Measurements from ENCODE around the gene EIF3B.
"Not testable (repeated sequence)": the region's sequence is repeated elsewhere in the genome, so short reads cannot be mapped to it uniquely, and the experiment has no call there.

The EIF3B gene

GRCh38 chr7:2354186-2354938 is at the start of gene EIF3B:
Gene EIF3B, plus strand, starts transcription at chr7:2354827. Its CDS starts 95 bp downstream, at chr7:2354922.
- H3K27ac Mint-ChIP-seq = peak within 1 kb of the TSS; percentile 100
- peak within 1 kb of the TSS; percentile 92 for H3K4me3 Mint-ChIP-seq
- H3K9me3 Mint-ChIP-seq = no peaks in the 10 kb centered on the region
- peaks cover 7% of the 10 kb centered on the region for H3K4me1 Mint-ChIP-seq
- ATAC-seq (ENCODE audit: low read depth) = peak; percentile 86
- H3K36me3 Mint-ChIP-seq = peaks cover 3% of the 10 kb centered on the region
- peak; percentile 91 to 92 for DNase-seq (ENCODE audit: low spot score in 2 of 2)
- H3K27me3 Mint-ChIP-seq = no peaks in the 10 kb centered on the region

DNA sequence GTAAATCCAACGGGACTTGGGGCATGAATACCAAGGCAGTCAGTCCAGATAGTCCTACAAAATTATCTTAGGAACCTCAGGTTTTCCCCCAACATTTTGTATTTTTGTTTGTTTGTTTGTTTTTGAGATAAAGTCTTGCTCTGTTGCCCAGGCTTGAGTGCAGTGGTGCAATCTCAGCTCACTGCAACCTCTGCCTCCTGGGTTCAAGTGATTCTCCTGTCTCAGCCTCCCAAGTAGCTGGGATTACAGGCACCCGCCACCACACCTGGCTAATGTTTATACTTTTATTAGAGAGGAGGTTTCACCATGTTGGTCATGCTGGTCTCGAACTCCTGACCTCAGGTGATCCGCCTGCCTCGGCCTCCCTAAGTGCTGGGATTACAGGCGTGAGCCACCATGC is 49.4 kb upstream of the EIF3B start:
- not testable (repeated sequence) for H3K4me3 Mint-ChIP-seq; H3K27ac Mint-ChIP-seq; H3K9me3 Mint-ChIP-seq; H3K27me3 Mint-ChIP-seq; DNase-seq (ENCODE audit: low spot score in 2 of 2); ATAC-seq (ENCODE audit: low read depth); H3K36me3 Mint-ChIP-seq
- H3K4me1 Mint-ChIP-seq = peaks cover 34% of the 10 kb centered on the region

DNA sequence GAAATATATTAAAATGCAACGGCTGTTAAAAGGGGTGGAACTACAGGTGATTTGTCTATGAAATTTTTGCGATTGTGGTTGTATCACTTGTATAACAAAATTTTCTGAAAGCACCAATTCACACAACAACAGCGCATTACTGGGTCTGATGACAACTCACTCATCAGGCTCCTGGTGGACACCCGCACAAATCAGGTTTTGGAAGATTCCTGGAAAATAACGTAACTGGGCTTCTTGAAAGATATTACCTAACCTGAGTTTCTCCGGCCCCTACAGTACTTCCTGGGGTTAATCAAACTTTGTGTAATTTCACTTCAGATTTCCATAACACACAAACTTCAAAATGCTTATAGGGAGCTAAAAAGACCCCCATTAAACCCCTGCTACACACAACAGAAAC is 47.9 kb upstream of the EIF3B start:
- no peak for DNase-seq (ENCODE audit: low spot score in 2 of 2)
- H3K27me3 Mint-ChIP-seq = no peaks in the 10 kb centered on the region
- peak overlapping the region; percentile 90 for H3K4me3 Mint-ChIP-seq
- no peaks in the 10 kb centered on the region for H3K9me3 Mint-ChIP-seq
- H3K27ac Mint-ChIP-seq = peak overlapping the region; percentile 95
- H3K4me1 Mint-ChIP-seq = peaks cover 25% of the 10 kb centered on the region
- H3K36me3 Mint-ChIP-seq = peaks cover 5% of the 10 kb centered on the region
- ATAC-seq (ENCODE audit: low read depth) = no peak

DNA sequence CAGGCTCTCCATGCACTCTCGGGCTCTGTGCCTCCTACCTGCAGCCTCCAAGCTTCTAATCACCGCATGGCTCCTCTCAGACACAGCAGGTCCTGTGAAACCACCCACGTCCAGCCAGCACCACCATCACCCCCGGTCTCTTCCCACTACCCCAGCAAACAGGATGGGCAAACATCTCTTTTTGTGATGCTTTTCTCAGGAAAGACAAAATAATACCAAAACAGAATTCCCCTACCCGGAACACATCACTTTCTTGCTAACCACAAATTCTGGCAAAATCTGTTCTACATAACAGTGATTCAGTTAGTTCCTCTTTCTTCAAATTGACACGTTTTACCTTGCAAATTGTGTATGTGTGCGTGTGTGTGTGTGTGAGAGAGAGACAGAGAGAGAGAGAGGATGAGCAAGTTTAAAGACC is 46.9 kb upstream of the EIF3B start:
- peak overlapping the region; percentile 90 for H3K4me3 Mint-ChIP-seq
- H3K27ac Mint-ChIP-seq = peak overlapping the region; percentile 95
- H3K4me1 Mint-ChIP-seq = peaks cover 30% of the 10 kb centered on the region
- DNase-seq (ENCODE audit: low spot score in 2 of 2) (peak; percentile 58 to 59), ATAC-seq (ENCODE audit: low read depth) (peak; percentile 73)
- no peaks in the 10 kb centered on the region for H3K9me3 Mint-ChIP-seq
- H3K36me3 Mint-ChIP-seq = peaks cover 10% of the 10 kb centered on the region
- no peaks in the 10 kb centered on the region for H3K27me3 Mint-ChIP-seq

GRCh38 chr7:2309889-2310331 is 44.7 kb upstream of the EIF3B start:
- DNase-seq (ENCODE audit: low spot score in 2 of 2) = no peak
- Mint-ChIP-seq H3K36me3 (peaks cover 10% of the 10 kb centered on the region), H3K27ac (peak overlapping the region; percentile 76), H3K4me1 (peaks cover 32% of the 10 kb centered on the region), H3K27me3 (no peaks in the 10 kb centered on the region), H3K9me3 (no peaks in the 10 kb centered on the region), H3K4me3 (no peak overlapping the region)
- no peak for ATAC-seq (ENCODE audit: low read depth)

- peak; percentile 24 for ATAC-seq (ENCODE audit: low read depth)
- peak; percentile 54 to 61 for DNase-seq (ENCODE audit: low spot score in 2 of 2)
- H3K4me3 Mint-ChIP-seq = peak overlapping the region; percentile 98
- H3K36me3 Mint-ChIP-seq = peaks cover 10% of the 10 kb centered on the region
- no peaks in the 10 kb centered on the region for H3K9me3 Mint-ChIP-seq
- no peak overlapping the region for H3K27ac Mint-ChIP-seq
- H3K4me1 Mint-ChIP-seq = peaks cover 22% of the 10 kb centered on the region
- H3K27me3 Mint-ChIP-seq = no peaks in the 10 kb centered on the region
Observed at GRCh38 chr7:2312267-2312929, 42.2 kb upstream of the EIF3B start.

GRCh38 chr7:2313450-2314208 is 41.0 kb upstream of the EIF3B start:
- Mint-ChIP-seq H3K9me3 (no peaks in the 10 kb centered on the region), H3K27ac (no peak overlapping the region), H3K4me1 (peaks cover 18% of the 10 kb centered on the region), H3K4me3 (peak overlapping the region; percentile 98), H3K27me3 (no peaks in the 10 kb centered on the region), H3K36me3 (peaks cover 7% of the 10 kb centered on the region)
- DNase-seq (ENCODE audit: low spot score in 2 of 2) = no peak
- no peak for ATAC-seq (ENCODE audit: low read depth)

GRCh38 chr7:2314209-2314955 is 40.2 kb upstream of the EIF3B start, which contains the start of gene SNX8:
Gene SNX8, minus strand, starts transcription at chr7:2314441. Its CDS starts 20 bp downstream, at chr7:2314421.
- ATAC-seq (ENCODE audit: low read depth) (peak; percentile 85), DNase-seq (ENCODE audit: low spot score in 2 of 2) (peak; percentile 100)
- peaks cover 7% of the 10 kb centered on the region for H3K36me3 Mint-ChIP-seq
- H3K4me1 Mint-ChIP-seq = peaks cover 18% of the 10 kb centered on the region
- peak within 1 kb of the TSS; percentile 98 for H3K4me3 Mint-ChIP-seq
- no peaks in the 10 kb centered on the region for H3K9me3 Mint-ChIP-seq
- no peaks in the 10 kb centered on the region for H3K27me3 Mint-ChIP-seq
- no peak within 1 kb of the TSS for H3K27ac Mint-ChIP-seq

DNA sequence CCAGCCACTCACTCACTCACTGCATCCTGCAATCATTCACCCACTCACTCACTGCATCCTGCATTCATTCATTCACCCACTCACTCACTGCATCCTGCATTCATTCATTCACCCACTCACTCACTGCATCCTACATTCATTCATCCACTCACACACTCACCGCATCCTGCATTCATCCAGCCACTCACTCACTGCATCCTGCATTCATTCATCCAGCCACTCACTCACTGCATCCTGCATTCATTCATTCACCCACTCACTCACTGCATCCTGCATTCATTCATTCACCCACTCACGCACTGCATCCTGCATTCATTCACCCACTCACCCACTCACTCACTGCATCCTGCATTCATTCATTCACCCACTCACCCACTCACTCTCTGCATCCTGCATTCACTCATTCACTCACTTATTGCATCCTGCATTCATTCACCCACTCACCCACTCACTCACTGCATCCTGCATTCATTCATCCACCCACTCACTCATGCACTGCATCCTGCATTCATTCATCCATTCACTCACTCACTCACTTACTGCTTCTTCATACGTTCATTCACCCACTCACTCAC is 39.6 kb upstream of the EIF3B start:
- not testable (repeated sequence) for ATAC-seq (ENCODE audit: low read depth); H3K9me3 Mint-ChIP-seq; H3K27me3 Mint-ChIP-seq; H3K36me3 Mint-ChIP-seq; H3K4me3 Mint-ChIP-seq; DNase-seq (ENCODE audit: low spot score in 2 of 2); H3K27ac Mint-ChIP-seq
- peaks cover 18% of the 10 kb centered on the region for H3K4me1 Mint-ChIP-seq

DNA sequence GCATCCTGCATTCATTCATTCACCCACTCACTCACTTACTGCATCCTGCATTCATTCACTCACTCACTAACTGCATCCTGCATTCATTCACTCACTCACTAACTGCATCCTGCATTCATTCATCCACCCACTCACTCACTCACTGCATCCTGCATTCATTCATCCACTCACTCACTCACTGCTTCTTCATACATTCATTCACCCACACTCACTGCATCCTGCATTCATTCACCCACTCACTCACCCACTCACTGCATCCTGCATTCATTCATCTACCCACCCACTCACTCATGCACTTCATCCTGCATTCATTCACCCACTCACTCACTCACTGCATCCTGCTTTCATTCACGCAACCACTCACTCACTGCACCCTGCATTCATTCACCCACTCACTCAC is 38.8 kb upstream of the EIF3B start:
- peaks cover 18% of the 10 kb centered on the region for H3K4me1 Mint-ChIP-seq
- DNase-seq (ENCODE audit: low spot score in 2 of 2) = no peak
- peaks cover 5% of the 10 kb centered on the region for H3K36me3 Mint-ChIP-seq
- no peaks in the 10 kb centered on the region for H3K27me3 Mint-ChIP-seq
- no peak for ATAC-seq (ENCODE audit: low read depth)
- H3K27ac Mint-ChIP-seq = no peak overlapping the region
- H3K4me3 Mint-ChIP-seq = no peak overlapping the region
- H3K9me3 Mint-ChIP-seq = no peaks in the 10 kb centered on the region

DNA sequence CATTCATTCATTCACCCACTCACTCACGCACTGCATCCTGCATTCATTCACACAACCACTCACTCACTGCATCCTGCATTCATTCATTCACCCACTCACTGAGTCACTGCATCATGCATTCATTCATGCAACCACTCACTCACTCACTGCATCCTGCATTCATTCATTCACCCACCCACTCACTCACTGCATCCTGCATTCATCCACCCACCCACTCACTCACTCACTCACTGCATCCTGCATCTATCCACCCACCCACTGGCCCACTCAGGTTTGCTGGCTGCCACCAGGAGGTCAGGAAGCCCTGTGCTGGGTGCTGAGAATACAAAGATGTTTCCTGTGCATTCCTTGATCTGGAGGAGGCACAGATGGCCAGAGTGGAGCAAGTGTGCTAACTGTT is 38.0 kb upstream of the EIF3B start:
- Mint-ChIP-seq H3K9me3 (no peaks in the 10 kb centered on the region), H3K4me3 (no peak overlapping the region), H3K4me1 (peaks cover 16% of the 10 kb centered on the region), H3K36me3 (peaks cover 5% of the 10 kb centered on the region), H3K27me3 (no peaks in the 10 kb centered on the region), H3K27ac (no peak overlapping the region)
- ATAC-seq (ENCODE audit: low read depth) = no peak
- DNase-seq (ENCODE audit: low spot score in 2 of 2) = no peak

DNA sequence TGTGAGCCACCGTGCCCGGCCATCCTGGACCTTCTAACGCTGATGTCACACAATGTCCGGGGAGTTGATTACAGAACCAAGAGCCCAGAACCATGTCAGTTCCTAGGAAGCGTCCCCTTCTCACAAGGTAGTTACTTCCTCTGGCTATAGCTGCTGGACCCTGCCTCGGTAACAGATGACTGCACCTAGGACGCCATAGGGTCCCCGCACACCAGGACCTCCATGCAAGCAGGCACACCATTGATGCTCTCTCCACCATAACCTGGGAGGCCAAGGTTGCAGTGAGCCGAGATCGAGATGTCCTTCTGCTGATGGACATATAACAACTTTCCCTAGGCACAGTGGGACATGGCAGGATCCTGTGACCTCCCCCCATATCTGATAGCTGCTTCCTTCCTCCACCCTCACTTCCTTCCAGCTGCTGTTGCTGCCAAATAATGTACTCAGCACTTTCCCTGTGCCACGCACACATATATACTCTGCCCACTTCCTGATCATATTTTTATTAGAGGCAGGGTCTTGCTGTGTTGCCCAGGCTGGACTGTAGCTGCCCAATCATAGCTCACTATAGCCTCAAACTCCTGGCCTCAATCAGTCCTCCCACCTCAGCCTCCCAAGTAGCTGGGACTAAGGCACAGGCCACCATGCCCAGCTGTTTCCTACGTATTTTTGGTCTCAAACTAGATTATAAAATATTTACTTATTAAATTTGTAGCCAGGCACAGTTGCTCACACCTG is 36.9 kb upstream of the EIF3B start:
- Mint-ChIP-seq H3K4me3 (no peak overlapping the region), H3K9me3 (no peaks in the 10 kb centered on the region), H3K36me3 (no peaks in the 10 kb centered on the region), H3K27ac (no peak overlapping the region), H3K4me1 (peaks cover 7% of the 10 kb centered on the region), H3K27me3 (no peaks in the 10 kb centered on the region)
- ATAC-seq (ENCODE audit: low read depth) (no peak), DNase-seq (ENCODE audit: low spot score in 2 of 2) (no peak)

DNA sequence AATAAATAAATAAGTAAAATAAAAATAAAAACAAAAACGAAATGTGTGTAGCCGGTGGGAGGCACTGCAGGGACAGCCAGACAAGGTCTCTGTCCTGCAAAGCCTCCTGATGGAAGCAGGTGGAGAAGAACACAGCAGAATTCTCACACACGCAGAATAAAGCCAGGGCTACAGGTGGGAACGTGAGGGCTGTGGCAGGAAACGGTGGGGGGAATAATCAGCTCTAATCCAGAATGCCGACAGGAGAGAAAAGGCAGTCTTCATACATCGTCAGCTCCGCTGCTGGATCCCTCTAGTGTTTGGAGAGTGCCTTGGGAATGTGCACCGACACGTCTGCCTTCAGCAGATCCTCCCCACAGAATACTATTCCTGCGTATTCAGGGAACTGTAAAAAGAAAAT is 33.6 kb upstream of the EIF3B start:
- H3K27me3 Mint-ChIP-seq = no peaks in the 10 kb centered on the region
- no peaks in the 10 kb centered on the region for H3K9me3 Mint-ChIP-seq
- no peak overlapping the region for H3K27ac Mint-ChIP-seq
- ATAC-seq (ENCODE audit: low read depth) (no peak), DNase-seq (ENCODE audit: low spot score in 2 of 2) (no peak)
- no peaks in the 10 kb centered on the region for H3K36me3 Mint-ChIP-seq
- peaks cover 7% of the 10 kb centered on the region for H3K4me1 Mint-ChIP-seq
- no peak overlapping the region for H3K4me3 Mint-ChIP-seq

Measured in memory B cell (primary cell).